ENCODE data around the gene MAP6D1. TPM values are rescaled to one million over a fixed set of nuclear protein-coding genes. Genes with fewer than 3 reads are reported as not detected.
"Not testable (repeated sequence)": the region's sequence is repeated elsewhere in the genome, so short reads cannot be mapped to it uniquely, and the experiment has no call there.

Gene MAP6D1
- polyA plus RNA-seq, 1 donor: 0.88 TPM

- DNase-seq: no peak
Measured at GRCh38 chr3:183800243-183800863, 25.0 kb downstream of the MAP6D1 start.

GRCh38 chr3:183799461-183799860 lies 25.9 kb downstream of the MAP6D1 start:
- no peak for DNase-seq

GRCh38 chr3:183797996-183798395 lies 27.4 kb downstream of the MAP6D1 start:
- no peak for DNase-seq

- DNase-seq: no peak
Measured at GRCh38 chr3:183796372-183796771, 29.0 kb downstream of the MAP6D1 start.

- no peak for DNase-seq
Measured at GRCh38 chr3:183794452-183794851, 30.9 kb downstream of the MAP6D1 start.

GRCh38 chr3:183792976-183793375 lies 32.4 kb downstream of the MAP6D1 start:
- no peak for DNase-seq

GRCh38 chr3:183790700-183791099 lies 34.7 kb downstream of the MAP6D1 start:
- DNase-seq: no peak

- DNase-seq: no peak
Measured at GRCh38 chr3:183789826-183790225, 35.6 kb downstream of the MAP6D1 start.

- not testable (repeated sequence) for DNase-seq
Measured at GRCh38 chr3:183784503-183784902, 40.9 kb downstream of the MAP6D1 start.

GRCh38 chr3:183782576-183783276 lies 42.7 kb downstream of the MAP6D1 start:
- no peak for DNase-seq

GRCh38 chr3:183781246-183781645 lies 44.1 kb downstream of the MAP6D1 start:
- no peak for DNase-seq

- DNase-seq: no peak
Measured at GRCh38 chr3:183779896-183780465, 45.4 kb downstream of the MAP6D1 start.

GRCh38 chr3:183777016-183777618 lies 48.3 kb downstream of the MAP6D1 start:
- DNase-seq: no peak

GRCh38 chr3:183776451-183776850 lies 48.9 kb downstream of the MAP6D1 start:
- DNase-seq: not testable (repeated sequence)

- no peak for DNase-seq
Measured at GRCh38 chr3:183775781-183776180, 49.6 kb downstream of the MAP6D1 start.

GRCh38 chr3:183774631-183775030 lies 50.7 kb downstream of the MAP6D1 start:
- no peak for DNase-seq

- DNase-seq: no peak
Measured at GRCh38 chr3:183769453-183769852, 55.9 kb downstream of the MAP6D1 start.

- no peak for DNase-seq
Measured at GRCh38 chr3:183768114-183768513, 57.3 kb downstream of the MAP6D1 start.

GRCh38 chr3:183766745-183767606 lies 58.4 kb downstream of the MAP6D1 start:
- peak; percentile 64 for DNase-seq

GRCh38 chr3:183766107-183766506 lies 59.3 kb downstream of the MAP6D1 start:
- DNase-seq: no peak
